ENCODE results near the gene KCNIP1. TPM values are rescaled to one million over a fixed set of nuclear protein-coding genes. Genes with fewer than 3 reads are reported as not detected.

The KCNIP1 gene
- total and polyA plus RNA-seq, 7 donors: 0.03 TPM; not detected in 6

GRCh38 chr5:170614065-170614490, 110.3 kb downstream of the KCNIP1 start:
- Histone ChIP-seq H3K27me3 (ENCODE audit: insufficient read depth in 3 of 3, low read length in 2 of 3) (peaks cover 0 to 2% (median 0%) of the 10 kb centered on the region in 3 donors), H3K4me1 (no peaks in the 10 kb centered on the region), H3K4me3 (no peak overlapping the region), H3K36me3 (ENCODE audit: insufficient read depth in 1 of 2, low read depth in 1 of 2) (no peaks in the 10 kb centered on the region), H3K27ac (no peak overlapping the region), H3K9me3 (no peaks in the 10 kb centered on the region)
- intact Hi-C loops (cut with DNase I): no loop called here
- no peak for TF ChIP-seq CTCF (IDR thresholded peaks at IDR 0.05)
- no peak for DNase-seq
- ATAC-seq: no peak
- 5 to 12% (median 12%) methylated on average over 5 of the region's 5 CpGs for WGBS, 3 donors

- ATAC-seq: no peak
- Histone ChIP-seq H3K27ac (no peak overlapping the region), H3K4me3 (no peak overlapping the region), H3K4me1 (no peaks in the 10 kb centered on the region), H3K27me3 (ENCODE audit: insufficient read depth in 3 of 3, low read length in 2 of 3) (peaks cover 0 to 2% (median 0%) of the 10 kb centered on the region in 3 donors), H3K36me3 (ENCODE audit: insufficient read depth in 1 of 2, low read depth in 1 of 2) (no peaks in the 10 kb centered on the region), H3K9me3 (no peaks in the 10 kb centered on the region)
- no peak for TF ChIP-seq CTCF (IDR thresholded peaks at IDR 0.05)
- intact Hi-C loops (cut with DNase I): no loop called here
- WGBS, 3 donors: 80 to 89% (median 85%) methylated on average over 7 of the region's 7 CpGs
- no peak for DNase-seq
These were observed 110.9 kb downstream of the KCNIP1 start for GRCh38 chr5:170614720-170615119.

GRCh38 chr5:170617533-170618490, 114.0 kb downstream of the KCNIP1 start:
- H3K36me3 ChIP-seq (ENCODE audit: insufficient read depth in 1 of 2, low read depth in 1 of 2): no peaks in the 10 kb centered on the region
- H3K27ac ChIP-seq: no peak overlapping the region
- ATAC-seq (no peak), DNase-seq (no peak)
- H3K27me3 ChIP-seq (ENCODE audit: insufficient read depth in 3 of 3, low read length in 2 of 3): no peaks in the 10 kb centered on the region
- no peak for TF ChIP-seq CTCF (IDR thresholded peaks at IDR 0.05)
- 33 to 39% (median 33%) methylated on average over 7 of the region's 7 CpGs for WGBS, 3 donors
- intact Hi-C loops (cut with DNase I): no loop called here
- H3K4me3 ChIP-seq: no peak overlapping the region
- no peaks in the 10 kb centered on the region for H3K4me1 ChIP-seq
- H3K9me3 ChIP-seq: no peaks in the 10 kb centered on the region

GRCh38 chr5:170619869-170620268, 116.0 kb downstream of the KCNIP1 start:
- peaks cover 0 to 6% (median 0%) of the 10 kb centered on the region in 3 donors for H3K27me3 ChIP-seq (ENCODE audit: insufficient read depth in 3 of 3, low read length in 2 of 3)
- H3K9me3 ChIP-seq: no peaks in the 10 kb centered on the region
- ATAC-seq: no peak
- no peak for DNase-seq
- H3K4me3 ChIP-seq: no peak overlapping the region
- H3K36me3 ChIP-seq (ENCODE audit: insufficient read depth in 1 of 2, low read depth in 1 of 2): no peaks in the 10 kb centered on the region
- 84 to 94% (median 85%) methylated on average over 1 of the region's 1 CpG for WGBS, 3 donors
- H3K4me1 ChIP-seq: no peaks in the 10 kb centered on the region
- intact Hi-C loops (cut with DNase I): no loop called here
- H3K27ac ChIP-seq: no peak overlapping the region
- TF ChIP-seq CTCF (IDR thresholded peaks at IDR 0.05): no peak

Measured in psoas muscle (tissue), 8 donors.